Natural killer cell treated with Interleukin-12 subunit alpha and Interleukin-12 subunit beta and Interleukin-15 and Interleukin-18, amount 100 ng/mL, for 72 hours (primary cell): ENCODE data around the gene CIDEA. TPM values are rescaled to one million over a fixed set of nuclear protein-coding genes. Genes with fewer than 3 reads are reported as not detected.

Experiments
- ATAC-seq, 2 donors: fragments of 150-1000 bp; cut with Tn5 transposase in 1 of 2; sonication (Bioruptor Pico), chemical (Tn5 transposase) in 1 of 2; 2 replicates each; pipeline ENCODE4 v1.10.0; 2021
- DNase-seq: peaks from one replicate; pipeline ENCODE4 v3.0.0; 2022; ENCODE audit warnings: low spot score
- H3K27ac Mint-ChIP-seq, 2 donors: 1 replicate in 1 of 2; 2 replicates in 1 of 2; pipeline ENCODE4 v1.8.0; 2022; ENCODE audit warnings: mixed read lengths in 2 of 2, mild to moderate bottlenecking in 1 of 2, moderate library complexity in 1 of 2
- H3K27me3 Mint-ChIP-seq, 2 donors: 1 replicate in 1 of 2; 2 replicates in 1 of 2; pipeline ENCODE4 v1.8.0; 2022; ENCODE audit warnings: mixed read lengths in 2 of 2
- H3K36me3 Mint-ChIP-seq: one replicate; pipeline ENCODE4 v1.8.0; 2022; ENCODE audit warnings: mixed read lengths
- H3K4me1 Mint-ChIP-seq, 2 donors: 1 replicate in 1 of 2; 2 replicates in 1 of 2; pipeline ENCODE4 v1.8.0; 2022; ENCODE audit warnings: low read depth in 2 of 2, mixed read lengths in 2 of 2, mild to moderate bottlenecking in 1 of 2
- H3K4me3 Mint-ChIP-seq: one replicate; pipeline ENCODE4 v1.8.0; 2022; ENCODE audit warnings: mixed read lengths
- H3K9me3 Mint-ChIP-seq: 2 replicates; pipeline ENCODE4 v1.8.0; 2022; ENCODE audit warnings: mixed read lengths
- total RNA-seq, 2 donors: library from RNA; stranded (reverse); gene quantifications; one replicate each; pipeline ENCODE4 v1.2.3, GENCODE V29; 2022

CIDEA gene
- total RNA-seq, 2 donors from 2014 or later: not detected

DNA sequence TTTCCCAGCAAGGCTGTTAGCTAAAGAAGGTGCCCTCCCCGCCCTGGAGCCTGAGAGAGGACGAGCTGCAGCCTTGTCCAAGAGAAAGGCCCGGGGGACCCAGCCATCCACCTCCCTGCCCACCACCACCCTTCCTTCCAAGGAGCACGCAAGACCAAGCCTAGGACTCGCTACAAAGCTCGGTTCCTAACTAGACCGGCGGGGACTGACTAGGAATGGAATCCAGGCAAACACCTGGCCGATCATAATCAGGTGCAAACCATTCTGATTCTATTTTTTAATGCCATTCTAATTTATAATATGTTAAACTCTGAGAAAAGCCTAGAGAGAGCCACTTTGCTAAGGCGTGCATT lies 34.2 kb downstream of the CIDEA start:
- Mint-ChIP-seq H3K4me3 (no peak overlapping the region), H3K9me3 (no peaks in the 10 kb centered on the region), H3K27me3 (peaks cover 19 to 24% of the 10 kb centered on the region in 2 donors), H3K36me3 (no peaks in the 10 kb centered on the region), H3K27ac (no peak overlapping the region), H3K4me1 (no peaks in the 10 kb centered on the region)
- DNase-seq (no peak), ATAC-seq (no peak)

DNA sequence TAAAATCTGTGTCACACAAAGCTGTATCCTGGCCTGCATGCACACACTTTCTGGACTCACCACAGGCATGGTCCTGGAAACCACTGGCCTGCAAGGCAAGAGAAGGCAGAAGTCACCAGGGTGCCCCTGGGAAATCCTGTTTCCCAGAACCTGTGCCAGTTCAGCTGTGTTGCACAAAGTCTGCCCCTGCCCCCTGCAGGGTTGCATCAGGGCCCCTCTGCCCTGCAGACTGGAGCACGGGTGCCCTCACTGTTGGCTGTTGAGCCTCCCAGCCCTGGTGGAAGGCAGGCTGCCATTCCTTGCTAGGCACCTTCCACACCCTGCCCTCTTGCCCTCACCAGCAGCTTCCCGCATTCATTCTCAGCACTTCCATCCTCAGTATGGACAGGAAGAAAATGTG lies 35.9 kb downstream of the CIDEA start:
- Mint-ChIP-seq H3K9me3 (no peaks in the 10 kb centered on the region), H3K4me1 (no peaks in the 10 kb centered on the region), H3K36me3 (no peaks in the 10 kb centered on the region), H3K27me3 (peaks cover 19 to 29% of the 10 kb centered on the region in 2 donors), H3K4me3 (no peak overlapping the region), H3K27ac (no peak overlapping the region)
- ATAC-seq (no peak), DNase-seq (no peak)

DNA sequence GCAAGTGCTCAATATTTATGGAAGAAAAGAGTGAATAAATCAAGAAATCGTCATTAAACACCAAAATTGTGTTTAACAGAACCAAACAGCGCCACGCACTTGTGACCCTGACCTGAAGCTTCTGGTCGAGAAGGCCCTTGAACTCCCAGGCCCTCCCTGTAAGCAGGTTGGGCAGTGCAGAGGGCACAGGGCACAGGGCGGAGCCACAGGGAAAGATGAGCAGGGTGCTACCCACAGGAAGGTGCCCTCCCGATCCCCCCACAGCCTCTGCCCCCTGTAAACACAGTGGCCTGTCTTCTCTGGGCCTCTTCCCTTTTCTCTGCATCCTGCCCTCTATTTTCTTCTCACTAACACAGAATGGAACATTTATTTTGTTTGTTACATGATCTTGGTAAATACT lies 37.0 kb downstream of the CIDEA start:
- H3K9me3 Mint-ChIP-seq: no peaks in the 10 kb centered on the region

DNA sequence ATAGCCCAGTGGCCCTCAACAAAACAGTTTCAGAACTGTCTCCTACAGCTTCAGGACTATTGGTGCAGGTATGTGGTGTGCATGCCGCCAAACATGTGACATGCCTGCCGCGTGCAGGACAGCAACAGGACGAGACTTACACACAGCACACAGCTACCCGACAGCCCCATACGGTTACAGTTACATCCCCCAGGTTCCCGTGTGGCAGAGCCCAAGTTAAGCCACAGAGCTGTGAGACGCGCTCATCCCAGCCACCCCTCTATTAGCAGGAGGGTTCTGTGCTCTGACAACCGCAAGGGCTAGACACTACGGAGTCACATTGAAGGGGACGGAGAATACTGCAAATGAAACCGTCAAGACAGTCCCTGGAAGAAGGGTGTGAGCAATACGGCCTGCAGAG lies 37.5 kb downstream of the CIDEA start:
- Mint-ChIP-seq H3K27ac (no peak overlapping the region), H3K4me1 (no peaks in the 10 kb centered on the region), H3K9me3 (no peaks in the 10 kb centered on the region), H3K27me3 (peaks cover 19 to 32% of the 10 kb centered on the region in 2 donors), H3K4me3 (no peak overlapping the region), H3K36me3 (no peaks in the 10 kb centered on the region)
- no peak for DNase-seq
- no peak for ATAC-seq

More for the DNA sequence above, 37.0 kb downstream of the CIDEA start:
- Mint-ChIP-seq H3K27me3 (peaks cover 19 to 29% of the 10 kb centered on the region in 2 donors), H3K4me3 (no peak overlapping the region), H3K27ac (no peak overlapping the region), H3K36me3 (no peaks in the 10 kb centered on the region), H3K4me1 (no peaks in the 10 kb centered on the region)
- ATAC-seq: no peak
- DNase-seq: no peak

DNA sequence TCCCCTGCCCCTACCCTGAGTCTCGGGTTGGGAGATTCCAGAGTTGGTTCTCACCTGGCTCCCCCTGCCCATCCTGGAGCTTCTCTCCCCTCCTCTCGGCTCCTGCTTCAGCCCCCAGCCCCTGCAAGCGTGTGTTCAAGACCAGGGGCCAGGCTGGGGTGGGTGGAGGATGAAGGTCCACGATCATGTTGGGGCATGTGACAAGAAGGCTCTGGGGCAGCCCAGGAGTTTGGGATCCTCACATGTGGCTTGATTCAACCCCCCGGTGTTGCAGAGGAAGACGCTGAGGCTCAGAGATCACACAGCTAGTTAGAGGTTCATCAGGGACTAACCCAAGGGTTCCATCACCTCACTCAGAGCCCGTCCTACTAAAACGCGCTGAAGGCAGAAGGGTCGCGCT lies 39.7 kb downstream of the CIDEA start:
- H3K27me3 Mint-ChIP-seq: peaks cover 12 to 24% of the 10 kb centered on the region in 2 donors
- H3K36me3 Mint-ChIP-seq: no peaks in the 10 kb centered on the region
- H3K27ac Mint-ChIP-seq: no peak overlapping the region
- ATAC-seq: peak in 1 of 2 donors; percentile 20
- no peaks in the 10 kb centered on the region for H3K4me1 Mint-ChIP-seq
- no peaks in the 10 kb centered on the region for H3K9me3 Mint-ChIP-seq
- no peak for DNase-seq
- H3K4me3 Mint-ChIP-seq: no peak overlapping the region

DNA sequence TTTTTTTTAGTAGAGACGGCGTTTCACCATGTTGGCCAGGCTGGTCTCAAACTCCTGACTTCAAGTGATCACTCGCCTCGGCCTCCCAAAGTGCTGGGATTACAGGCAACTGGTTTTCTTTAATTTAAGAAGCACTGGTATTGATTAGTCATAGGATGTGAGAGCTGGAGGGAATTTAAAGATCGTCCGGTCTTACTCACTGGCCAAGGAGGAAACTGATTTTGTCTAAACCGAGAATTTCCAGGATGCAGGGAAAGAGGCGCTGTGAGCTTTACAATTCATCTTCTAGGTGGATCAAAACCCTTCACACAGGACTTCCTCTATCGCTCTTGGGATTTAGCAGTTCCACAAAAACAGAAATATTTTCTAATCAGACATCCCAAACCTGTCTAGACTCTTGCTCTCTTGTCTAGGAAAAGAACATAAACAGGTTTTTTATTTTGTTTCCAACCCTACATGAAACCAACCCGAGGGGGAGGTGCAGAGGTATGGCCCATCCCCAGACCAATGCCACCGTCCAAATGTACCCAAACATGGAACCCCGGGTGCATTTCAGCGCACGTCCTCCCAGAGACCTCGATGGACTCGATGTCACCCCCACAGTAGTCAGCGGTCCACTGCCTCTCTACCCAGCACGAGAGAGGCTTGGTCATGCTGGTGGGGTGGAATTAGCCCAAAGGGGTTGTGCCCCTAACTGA lies 41.4 kb downstream of the CIDEA start:
- H3K4me1 Mint-ChIP-seq: no peaks in the 10 kb centered on the region
- no peaks in the 10 kb centered on the region for H3K36me3 Mint-ChIP-seq
- H3K9me3 Mint-ChIP-seq: no peaks in the 10 kb centered on the region
- H3K27ac Mint-ChIP-seq: no peak overlapping the region
- no peak for DNase-seq
- peaks cover 0 to 18% of the 10 kb centered on the region in 2 donors for H3K27me3 Mint-ChIP-seq
- ATAC-seq: peak in 1 of 2 donors; percentile 17
- H3K4me3 Mint-ChIP-seq: no peak overlapping the region

DNA sequence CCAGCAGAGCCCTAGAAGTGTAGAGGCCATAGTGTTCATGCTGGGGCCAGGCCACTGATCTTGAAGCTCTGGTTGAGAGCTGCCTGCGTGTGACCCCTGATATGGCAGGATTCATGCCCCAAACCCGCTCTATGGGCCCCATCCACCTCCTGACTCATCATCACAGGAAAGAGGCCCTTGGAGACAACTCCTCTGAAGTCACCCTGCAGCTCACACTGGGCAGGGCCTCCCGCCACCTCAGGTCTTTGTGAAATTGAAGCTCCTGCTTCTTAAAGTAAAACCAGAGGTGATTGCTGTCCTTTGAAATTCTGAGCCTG lies 41.9 kb downstream of the CIDEA start:
- no peaks in the 10 kb centered on the region for H3K4me1 Mint-ChIP-seq
- H3K27me3 Mint-ChIP-seq: peaks cover 0 to 18% of the 10 kb centered on the region in 2 donors
- H3K9me3 Mint-ChIP-seq: no peaks in the 10 kb centered on the region
- no peak overlapping the region for H3K4me3 Mint-ChIP-seq
- no peak overlapping the region for H3K27ac Mint-ChIP-seq
- ATAC-seq: peak in 1 of 2 donors; percentile 37
- no peak for DNase-seq
- H3K36me3 Mint-ChIP-seq: no peaks in the 10 kb centered on the region

DNA sequence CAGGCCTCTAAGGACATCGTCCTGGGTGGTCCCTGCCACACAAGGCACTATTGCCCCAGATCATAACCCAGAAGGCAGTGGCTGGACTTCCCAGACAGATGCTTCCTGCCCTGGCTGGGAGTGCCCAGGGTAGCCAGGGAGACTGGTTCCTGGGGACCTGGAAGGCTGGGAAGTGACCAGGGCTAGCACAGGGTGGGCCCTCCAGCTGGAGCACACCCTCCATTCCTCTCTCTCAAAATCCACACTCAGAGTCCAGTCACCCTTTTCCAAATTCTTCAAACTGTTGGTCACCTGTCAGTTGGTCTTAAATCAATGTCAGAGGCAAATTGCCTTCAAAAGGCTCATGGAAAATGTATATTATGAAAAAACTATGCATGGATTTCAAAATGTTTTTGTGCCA lies 42.3 kb downstream of the CIDEA start:
- DNase-seq: no peak
- H3K27ac Mint-ChIP-seq: no peak overlapping the region
- H3K4me1 Mint-ChIP-seq: no peaks in the 10 kb centered on the region

DNA sequence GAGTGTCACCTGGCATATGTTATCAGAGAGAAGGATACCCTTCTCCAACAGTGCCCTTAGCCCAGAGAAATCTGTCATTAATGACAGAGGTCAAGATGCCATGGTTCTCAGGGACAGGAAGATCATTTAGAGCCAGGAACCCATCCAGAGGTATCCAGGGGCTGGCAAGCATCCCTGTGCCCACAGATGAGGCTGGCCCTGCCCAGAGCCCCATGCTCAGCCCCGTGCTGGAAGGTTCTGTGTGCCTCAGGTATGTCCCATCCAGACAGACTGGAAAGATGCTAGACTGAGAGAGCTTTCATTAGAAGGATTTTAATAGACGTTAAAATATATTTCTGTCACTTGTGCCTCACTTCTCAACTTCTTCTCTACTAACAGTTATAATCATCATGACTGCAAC lies 45.7 kb downstream of the CIDEA start:
- H3K27ac Mint-ChIP-seq: no peak overlapping the region
- H3K9me3 Mint-ChIP-seq: no peaks in the 10 kb centered on the region
- H3K4me3 Mint-ChIP-seq: no peak overlapping the region
- H3K27me3 Mint-ChIP-seq: peaks cover 0 to 9% of the 10 kb centered on the region in 2 donors
- DNase-seq (no peak), ATAC-seq (no peak)
- no peaks in the 10 kb centered on the region for H3K36me3 Mint-ChIP-seq
- H3K4me1 Mint-ChIP-seq: no peaks in the 10 kb centered on the region

More for the DNA sequence above, 42.3 kb downstream of the CIDEA start:
- Mint-ChIP-seq H3K36me3 (no peaks in the 10 kb centered on the region), H3K9me3 (no peaks in the 10 kb centered on the region), H3K27me3 (peaks cover 0 to 16% of the 10 kb centered on the region in 2 donors), H3K4me3 (no peak overlapping the region)
- no peak for ATAC-seq

DNA sequence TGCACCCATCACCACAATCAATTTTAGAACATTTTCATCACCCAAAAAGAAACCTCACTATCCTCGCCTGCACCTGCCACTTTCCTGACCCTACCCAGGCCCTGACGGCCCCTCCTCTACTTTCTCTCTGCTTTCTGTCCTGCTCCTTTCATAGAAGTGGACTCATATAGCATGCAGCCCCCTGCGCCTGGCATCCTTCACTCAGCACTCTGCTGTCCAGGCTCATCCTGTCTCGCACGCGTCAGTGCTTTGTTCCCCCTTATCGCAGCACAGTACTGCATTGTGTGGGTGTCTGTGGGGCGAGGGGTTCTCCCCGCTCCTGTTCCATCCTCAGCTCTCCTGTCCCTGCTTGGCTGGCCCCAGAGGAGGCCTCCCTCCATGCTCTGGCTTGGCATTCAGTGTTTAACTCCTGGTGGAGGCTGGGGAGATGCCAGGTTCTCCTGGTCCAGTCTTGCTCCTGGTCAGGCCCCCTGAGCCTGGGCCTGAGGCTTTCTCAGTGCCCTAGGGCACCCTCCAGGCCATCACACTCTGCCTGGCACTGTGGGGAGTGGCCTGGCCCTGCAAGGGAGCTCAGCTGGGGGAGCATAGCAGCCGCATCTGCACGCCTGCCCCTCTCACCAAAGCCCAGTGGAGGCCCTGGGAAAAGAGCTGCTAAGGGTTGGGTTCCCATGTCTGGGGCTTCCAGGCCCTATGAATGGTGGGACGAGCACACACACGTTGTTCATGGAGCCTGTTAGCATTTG lies 47.3 kb downstream of the CIDEA start:
- Mint-ChIP-seq H3K27me3 (peaks cover 7 to 19% of the 10 kb centered on the region in 2 donors), H3K36me3 (no peaks in the 10 kb centered on the region), H3K4me3 (no peak overlapping the region), H3K27ac (no peak overlapping the region), H3K9me3 (no peaks in the 10 kb centered on the region), H3K4me1 (peaks cover 0 to under 1% of the 10 kb centered on the region in 2 donors)
- ATAC-seq (peak in 1 of 2 donors; percentile 24), DNase-seq (no peak)

DNA sequence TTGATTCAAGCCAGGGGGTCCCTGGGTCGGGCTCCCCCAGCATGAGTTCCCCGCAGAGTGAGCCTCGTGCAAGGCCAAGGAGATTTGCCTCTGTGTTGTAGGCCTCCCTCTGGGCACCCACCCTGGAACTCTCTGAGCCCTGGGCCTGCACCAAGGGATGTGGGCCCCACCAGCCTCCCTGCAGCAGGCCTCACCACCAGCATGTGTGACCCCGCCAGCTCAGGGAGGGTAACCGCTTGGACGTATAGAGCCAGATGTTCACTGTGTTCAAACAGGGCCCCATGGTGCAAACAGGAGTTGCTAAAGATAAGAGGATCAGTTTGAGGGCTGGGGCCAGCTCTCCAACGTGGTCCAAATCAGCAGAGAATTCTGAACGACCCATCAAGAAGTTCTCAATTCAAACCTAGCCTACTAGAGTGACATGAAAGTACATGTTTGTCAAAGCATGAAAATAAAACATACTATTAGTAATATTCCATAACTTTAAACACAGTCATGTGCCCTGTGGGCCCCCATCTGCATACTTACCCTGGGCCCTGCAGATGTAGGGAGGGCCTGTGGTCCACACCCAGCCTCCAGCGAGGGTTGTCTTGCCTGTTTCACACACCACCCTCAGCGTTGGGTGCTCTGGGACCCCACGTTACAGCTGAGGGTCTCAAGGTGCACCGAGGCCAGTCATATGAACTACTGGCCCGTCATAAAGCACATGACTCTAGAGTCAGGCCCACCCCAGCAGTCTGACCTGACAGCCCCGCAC lies 48.4 kb downstream of the CIDEA start:
- H3K27me3 Mint-ChIP-seq: peaks cover 18 to 27% of the 10 kb centered on the region in 2 donors
- H3K4me3 Mint-ChIP-seq: no peak overlapping the region
- ATAC-seq: peak in 1 of 2 donors; percentile 29
- peaks cover 5 to 7% of the 10 kb centered on the region in 2 donors for H3K4me1 Mint-ChIP-seq
- no peak for DNase-seq
- H3K36me3 Mint-ChIP-seq: no peaks in the 10 kb centered on the region
- no peak overlapping the region for H3K27ac Mint-ChIP-seq
- H3K9me3 Mint-ChIP-seq: no peaks in the 10 kb centered on the region

DNA sequence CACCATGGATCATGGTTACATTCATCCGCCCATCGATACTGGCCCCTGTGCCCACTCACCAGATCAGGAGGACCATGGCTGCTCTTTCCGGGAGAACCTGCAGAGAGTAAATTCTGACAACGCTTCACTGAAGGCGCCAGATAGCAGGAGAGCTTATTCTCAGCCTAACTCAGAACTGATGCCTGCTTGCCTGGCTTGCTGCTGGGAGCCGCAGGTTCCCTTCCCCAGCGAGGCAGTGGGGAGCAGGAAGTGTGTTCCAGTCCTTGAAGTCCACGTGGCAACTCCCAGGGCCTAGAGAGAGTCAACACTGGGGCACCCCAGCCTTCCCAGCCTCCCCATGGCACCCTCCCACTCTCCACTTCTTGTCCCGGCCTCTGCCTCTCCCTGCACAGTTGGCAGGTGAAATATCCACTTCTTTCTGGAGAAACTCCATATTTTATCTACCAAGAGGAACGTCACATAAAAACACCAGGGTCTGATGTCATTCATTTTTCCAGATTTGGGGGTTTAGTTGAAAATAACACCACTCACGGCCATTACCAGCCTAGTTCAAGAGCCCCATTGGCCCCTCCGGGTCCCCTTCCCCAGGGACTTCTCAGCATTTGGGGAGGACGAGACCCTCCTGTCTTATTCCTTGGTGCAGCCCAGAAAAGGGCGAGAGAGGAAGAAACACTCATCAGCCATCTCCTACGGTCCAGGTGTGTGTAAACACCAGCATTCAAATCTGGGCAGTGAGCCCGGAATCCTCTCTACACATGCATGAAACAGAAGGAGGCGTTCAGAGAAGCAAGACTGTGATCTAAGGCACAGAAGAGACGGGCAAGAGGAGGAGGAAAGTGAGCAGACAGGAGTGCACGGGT lies 50.4 kb downstream of the CIDEA start:
- Mint-ChIP-seq H3K36me3 (peaks cover 3% of the 10 kb centered on the region), H3K27me3 (peaks cover 22 to 30% of the 10 kb centered on the region in 2 donors), H3K4me1 (peaks cover 5 to 8% of the 10 kb centered on the region in 2 donors), H3K4me3 (no peak overlapping the region), H3K9me3 (no peaks in the 10 kb centered on the region), H3K27ac (no peak overlapping the region)
- no peak for DNase-seq
- no peak for ATAC-seq

DNA sequence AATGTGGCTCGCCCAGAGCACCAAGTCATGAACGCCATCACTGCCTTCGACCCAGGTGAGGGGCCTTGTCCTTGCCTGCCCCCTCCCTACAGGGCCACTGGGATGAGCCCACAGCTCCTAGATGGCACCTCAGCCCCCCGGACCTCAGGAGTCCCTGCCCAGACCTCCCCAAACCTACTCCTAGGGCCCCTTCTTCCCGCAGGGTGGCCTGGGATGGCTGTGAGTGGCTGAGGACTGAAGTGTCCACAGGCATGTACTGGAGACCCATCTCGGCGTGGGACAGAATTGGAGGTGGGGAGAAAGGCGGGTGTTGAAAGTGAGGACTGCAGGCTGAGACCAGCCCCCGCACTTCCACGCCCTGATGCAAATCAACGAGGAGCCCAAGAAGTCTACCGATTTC lies 51.0 kb downstream of the CIDEA start:
- H3K4me1 Mint-ChIP-seq: peaks cover 5 to 9% of the 10 kb centered on the region in 2 donors
- ATAC-seq: no peak
- H3K36me3 Mint-ChIP-seq: peaks cover 6% of the 10 kb centered on the region
- DNase-seq: no peak
- no peak overlapping the region for H3K27ac Mint-ChIP-seq
- H3K4me3 Mint-ChIP-seq: no peak overlapping the region
- peaks cover 27 to 30% of the 10 kb centered on the region in 2 donors for H3K27me3 Mint-ChIP-seq
- H3K9me3 Mint-ChIP-seq: no peaks in the 10 kb centered on the region
